ENCODE data around the gene NUP214. TPM values are rescaled to one million over a fixed set of nuclear protein-coding genes. Genes with fewer than 3 reads are reported as not detected.

Gene NUP214
- total and polyA plus RNA-seq, 2 of the 4 experiments (the other 2 are of a cell fraction): 7.9 to 13.4 TPM

GRCh38 chr9:131252120-131252519, 126.7 kb downstream of the NUP214 start:
- TF ChIP-seq RAD21 (IDR thresholded peaks at IDR 0.05; ENCODE audit: low read length) (no peak), MXI1 (IDR thresholded peaks at IDR 0.05; ENCODE audit: borderline replicate concordance, low read depth, low read length) (no peak), POLR2A (IDR thresholded peaks at IDR 0.05; ENCODE audit: low read depth, low read length) (no peak), MAFK (IDR thresholded peaks at IDR 0.05; ENCODE audit: low read depth, low read length) (no peak), CHD1 (IDR thresholded peaks at IDR 0.05; ENCODE audit: low read depth, low read length) (no peak), ELK1 (IDR thresholded peaks at IDR 0.05; ENCODE audit: borderline replicate concordance, low read depth, low read length) (no peak), USF2 (IDR thresholded peaks at IDR 0.05; ENCODE audit: low read depth, low read length) (no peak), MAZ (IDR thresholded peaks at IDR 0.05; ENCODE audit: borderline replicate concordance, low read depth, low read length) (no peak)
- TF ChIP-seq, protein P1, sequence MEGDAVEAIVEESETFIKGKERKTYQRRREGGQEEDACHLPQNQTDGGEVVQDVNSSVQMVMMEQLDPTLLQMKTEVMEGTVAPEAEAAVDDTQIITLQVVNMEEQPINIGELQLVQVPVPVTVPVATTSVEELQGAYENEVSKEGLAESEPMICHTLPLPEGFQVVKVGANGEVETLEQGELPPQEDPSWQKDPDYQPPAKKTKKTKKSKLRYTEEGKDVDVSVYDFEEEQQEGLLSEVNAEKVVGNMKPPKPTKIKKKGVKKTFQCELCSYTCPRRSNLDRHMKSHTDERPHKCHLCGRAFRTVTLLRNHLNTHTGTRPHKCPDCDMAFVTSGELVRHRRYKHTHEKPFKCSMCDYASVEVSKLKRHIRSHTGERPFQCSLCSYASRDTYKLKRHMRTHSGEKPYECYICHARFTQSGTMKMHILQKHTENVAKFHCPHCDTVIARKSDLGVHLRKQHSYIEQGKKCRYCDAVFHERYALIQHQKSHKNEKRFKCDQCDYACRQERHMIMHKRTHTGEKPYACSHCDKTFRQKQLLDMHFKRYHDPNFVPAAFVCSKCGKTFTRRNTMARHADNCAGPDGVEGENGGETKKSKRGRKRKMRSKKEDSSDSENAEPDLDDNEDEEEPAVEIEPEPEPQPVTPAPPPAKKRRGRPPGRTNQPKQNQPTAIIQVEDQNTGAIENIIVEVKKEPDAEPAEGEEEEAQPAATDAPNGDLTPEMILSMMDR (conservative IDR thresholded peaks at IDR 0.05; ENCODE audit: low read depth, low read length): no peak
- no peak overlapping the region for H2BK120ac ChIP-seq (ENCODE audit: low read depth, low read length)
- no peak overlapping the region for H2BK20ac ChIP-seq (ENCODE audit: low read depth, low read length)
- H2AK9ac ChIP-seq (replicated peaks; ENCODE audit: low read depth, low read length, poor library complexity): no peak overlapping the region
- 87% methylated on average over 11 of the region's 23 CpGs; no CpG with 5 or more reads in 1 of the 2 experiments for WGBS, 2 experiments (ENCODE audit: extremely low coverage in 2 of 2, insufficient read length in 1 of 2)
- no peak overlapping the region for H3K4ac ChIP-seq (ENCODE audit: low read depth, low read length)
- peaks cover 6% of the 10 kb centered on the region; the same call in 1 of the 2 replicates for H3K9me1 ChIP-seq (ENCODE audit: insufficient read depth, low read length)
- no peak overlapping the region for H2BK15ac ChIP-seq (ENCODE audit: low read depth, low read length)
- no peaks in the 10 kb centered on the region for H3K36me3 ChIP-seq (ENCODE audit: control insufficient read depth, insufficient read depth, low read length)
- no TSS peak for BruUV-seq (replicated peaks)
- H3K18ac ChIP-seq (ENCODE audit: low read depth, low read length): no peak overlapping the region
- no peak for DNase-seq
- no peak overlapping the region for H4K91ac ChIP-seq (ENCODE audit: insufficient read depth, low read depth, low read length)
- H3K27ac ChIP-seq (ENCODE audit: insufficient read depth, low read length): no peak overlapping the region
- no peak overlapping the region for H3K4me3 ChIP-seq (ENCODE audit: insufficient read depth, low read depth, low read length)
- H2AK5ac ChIP-seq (ENCODE audit: low read depth, low read length): no peak overlapping the region
- ChIA-PET CTCF (no interaction called here), POLR2A (ENCODE audit: unreplicated experiment) (no interaction called here)
- peaks cover 10% of the 10 kb centered on the region for H3K4me1 ChIP-seq (ENCODE audit: control insufficient read depth, insufficient read depth, low read length)
- no peak overlapping the region for H3K23ac ChIP-seq (ENCODE audit: low read depth, low read length)
- H3K56ac ChIP-seq (ENCODE audit: extremely low read depth, insufficient read depth, low read length): no peak overlapping the region
- no peak overlapping the region for H3K4me2 ChIP-seq (ENCODE audit: low read depth, low read length)
- H3K27me3 ChIP-seq (ENCODE audit: control insufficient read depth, insufficient read depth, low read length): peaks cover 2% of the 10 kb centered on the region; the same call in 1 of the 2 replicates
- ATAC-seq (ENCODE audit: low read depth): no peak
- H3K14ac ChIP-seq (replicated peaks; ENCODE audit: low read depth, low read length): no peak overlapping the region
- H2BK5ac ChIP-seq (ENCODE audit: low read depth, low read length, poor library complexity, severe bottlenecking): no peak overlapping the region
- in situ Hi-C loops (cut with MboI; ENCODE audit: low sequenced_read_pairs) (no loop called here), dilution Hi-C loops (cut with HindIII; ENCODE audit: low sequenced_read_pairs, unreplicated experiment) (no loop called here), intact Hi-C loops (cut with micrococcal nuclease) (no loop called here)
- 0 out of 4 replicates have a peak, but pooled peaks cover 0 to 2% of the 10 kb centered on the region in 2 experiments for H3K79me1 ChIP-seq (ENCODE audit: low read depth in 1 of 2, low read length in 2 of 2)
- no peak overlapping the region for H4K5ac ChIP-seq (ENCODE audit: low read depth, low read length)
- no peaks in the 10 kb centered on the region for H4K20me1 ChIP-seq (ENCODE audit: insufficient read depth, low read length)
- H2AFZ ChIP-seq (replicated peaks; ENCODE audit: low read length, poor library complexity): no peak overlapping the region
- no peaks in the 10 kb centered on the region for H3K9me3 ChIP-seq (ENCODE audit: control insufficient read depth, insufficient read depth, low read length)
- H4K8ac ChIP-seq (ENCODE audit: low read depth in 2 of 2, low read length in 2 of 2): no peak overlapping the region
- H3K9ac ChIP-seq (ENCODE audit: low read depth, low read length): no peak overlapping the region
